ENCODE measurements around the gene TNS3. TPM values are rescaled to one million over a fixed set of nuclear protein-coding genes. Genes with fewer than 3 reads are reported as not detected.

Gene TNS3
- total and polyA plus RNA-seq, 2 of the 13 experiments (the other 11 are each of a cell fraction or from before 2014, with no cell fraction given): 52.9 to 55.7 TPM

DNA sequence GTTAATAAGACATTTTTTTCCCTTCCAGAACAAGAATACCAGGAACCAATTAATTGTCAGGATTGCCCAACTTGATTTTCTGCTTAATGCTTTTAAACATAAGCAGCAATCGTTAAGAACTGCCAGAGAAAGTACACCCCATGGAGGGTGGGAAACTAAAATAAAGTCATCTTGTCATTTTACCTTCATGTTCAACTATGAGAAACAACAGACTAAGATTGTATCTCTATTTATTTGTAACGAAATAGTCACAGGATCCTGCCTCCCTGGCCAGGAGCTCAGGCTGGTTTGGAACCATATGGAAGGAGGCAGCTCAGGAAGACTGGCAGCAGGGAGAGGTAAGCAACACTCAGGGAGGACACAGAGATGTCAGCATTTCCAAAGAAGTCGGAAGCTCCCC, 129.6 kb downstream of the TNS3 start:
- H3K9ac ChIP-seq (ENCODE audit: insufficient read depth, low read depth, low read length): no peak overlapping the region
- H3K4me3 ChIP-seq (replicated peaks in 1 of 3; ENCODE audit: insufficient read depth in 1 of 3, low read depth in 2 of 3, low read length in 3 of 3): no peak overlapping the region
- TF ChIP-seq, protein P1, sequence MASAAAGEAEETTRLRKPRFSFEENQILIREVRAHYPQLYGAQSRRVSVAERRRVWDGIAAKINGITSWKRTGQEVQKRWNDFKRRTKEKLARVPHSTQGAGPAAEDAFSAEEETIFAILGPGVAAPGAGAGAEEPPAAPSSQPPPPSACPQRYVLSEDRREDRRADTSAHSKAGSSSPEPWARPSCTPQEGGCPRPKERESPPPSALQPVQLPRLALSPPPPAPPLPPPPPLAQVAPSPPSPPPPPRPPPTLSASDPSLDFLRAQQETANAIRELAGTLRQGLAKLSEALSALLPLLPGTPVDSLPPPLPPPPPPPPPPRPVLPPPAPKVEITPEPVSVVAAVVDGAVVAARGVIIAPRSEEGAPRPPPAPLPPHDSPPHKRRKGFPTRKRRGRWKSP (CRISPR knock-in tag; IDR thresholded peaks at IDR 0.05): no peak
- TF ChIP-seq MBNL3 (CRISPR knock-in tag; conservative IDR thresholded peaks at IDR 0.05) (no peak), EEA1 (CRISPR knock-in tag; IDR thresholded peaks at IDR 0.05; ENCODE audit: borderline replicate concordance) (no peak), SMYD3 (CRISPR knock-in tag; IDR thresholded peaks at IDR 0.05) (no peak), ZNF782 (CRISPR knock-in tag; IDR thresholded peaks at IDR 0.05; ENCODE audit: borderline replicate concordance) (no peak), ZNF644 (CRISPR knock-in tag; IDR thresholded peaks at IDR 0.05; ENCODE audit: low read depth) (no peak), NR3C1 (CRISPR knock-in tag; IDR thresholded peaks at IDR 0.05) (no peak), SNAI1 (CRISPR knock-in tag; IDR thresholded peaks at IDR 0.05; ENCODE audit: borderline replicate concordance) (no peak), MED13 (CRISPR knock-in tag; IDR thresholded peaks at IDR 0.05) (no peak), ZNF33A (CRISPR knock-in tag; IDR thresholded peaks at IDR 0.05; ENCODE audit: borderline replicate concordance) (no peak), KAT8 (CRISPR knock-in tag; IDR thresholded peaks at IDR 0.05) (no peak), ZNF891 (CRISPR knock-in tag; IDR thresholded peaks at IDR 0.05) (no peak), ZNF768 (CRISPR knock-in tag; IDR thresholded peaks at IDR 0.05) (no peak), ZNF33B (CRISPR knock-in tag; IDR thresholded peaks at IDR 0.05) (no peak)
- TF ChIP-seq, protein P2, sequence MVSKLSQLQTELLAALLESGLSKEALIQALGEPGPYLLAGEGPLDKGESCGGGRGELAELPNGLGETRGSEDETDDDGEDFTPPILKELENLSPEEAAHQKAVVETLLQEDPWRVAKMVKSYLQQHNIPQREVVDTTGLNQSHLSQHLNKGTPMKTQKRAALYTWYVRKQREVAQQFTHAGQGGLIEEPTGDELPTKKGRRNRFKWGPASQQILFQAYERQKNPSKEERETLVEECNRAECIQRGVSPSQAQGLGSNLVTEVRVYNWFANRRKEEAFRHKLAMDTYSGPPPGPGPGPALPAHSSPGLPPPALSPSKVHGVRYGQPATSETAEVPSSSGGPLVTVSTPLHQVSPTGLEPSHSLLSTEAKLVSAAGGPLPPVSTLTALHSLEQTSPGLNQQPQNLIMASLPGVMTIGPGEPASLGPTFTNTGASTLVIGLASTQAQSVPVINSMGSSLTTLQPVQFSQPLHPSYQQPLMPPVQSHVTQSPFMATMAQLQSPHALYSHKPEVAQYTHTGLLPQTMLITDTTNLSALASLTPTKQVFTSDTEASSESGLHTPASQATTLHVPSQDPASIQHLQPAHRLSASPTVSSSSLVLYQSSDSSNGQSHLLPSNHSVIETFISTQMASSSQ (IDR thresholded peaks at IDR 0.05; ENCODE audit: low read depth): no peak
- TF ChIP-seq, protein P2 (CRISPR knock-in tag; IDR thresholded peaks at IDR 0.05; ENCODE audit: borderline replicate concordance): no peak
- H3K27ac ChIP-seq (ENCODE audit: extremely low read length, insufficient read depth, low read length): no peak overlapping the region
- peaks cover 28% of the 10 kb centered on the region for H3K4me1 ChIP-seq (ENCODE audit: insufficient read depth, low read length)
- no peak for ATAC-seq
- 94% methylated on average over 3 of the region's 3 CpGs for WGBS (ENCODE audit: low lambda C conversion rate)
- intact Hi-C loops (cut with micrococcal nuclease; ENCODE audit: unreplicated experiment) (no loop called here), in situ Hi-C loops (cut with HindIII; ENCODE audit: extremely low pct_ligation_motif_present, low pct_unique_long_range_greater_than_20kb) (no loop called here)
- H3K9me3 ChIP-seq (ENCODE audit: low read length): no peaks in the 10 kb centered on the region
- H3K36me3 ChIP-seq (replicated peaks in 1 of 2; ENCODE audit: control insufficient read depth in 1 of 2, insufficient read depth in 2 of 2, low read length in 2 of 2): peaks cover 20 to 47% of the 10 kb centered on the region in 2 experiments; a peak in 4 of 5 replicates
- H3K27me3 ChIP-seq (ENCODE audit: control insufficient read depth in 1 of 2, insufficient read depth in 2 of 2, low read length in 2 of 2): no peaks in the 10 kb centered on the region
- H3K79me2 ChIP-seq (ENCODE audit: insufficient read depth, low read length): peaks cover 87% of the 10 kb centered on the region
- no peak overlapping the region for H3K4me2 ChIP-seq (ENCODE audit: low read depth, low read length)
- no peak overlapping the region for H2AFZ ChIP-seq (ENCODE audit: low read length)
- no peak for DNase-seq (ENCODE audit: low spot score)
- H4K20me1 ChIP-seq (ENCODE audit: insufficient read depth, low read length): peaks cover 66% of the 10 kb centered on the region
- BruUV-seq (replicated peaks): no TSS peak
- ChIA-PET CTCF (ENCODE audit: low intra/inter-chr PET ratio, low total read pairs) (no interaction called here), POLR2A (no interaction called here)
- FAIRE-seq: no peak

Data from HepG2 (cell line).